Esophagus (tissue), 2 donors: ENCODE measurements around the gene DPP8. TPM values are rescaled to one million over a fixed set of nuclear protein-coding genes. Genes with fewer than 3 reads are reported as not detected.

ENCODE experiments used
- H3K27ac ChIP-seq, 2 donors: one replicate each; pipeline ENCODE4 v1.5.1; 2013; ENCODE audit warnings: low read depth in 2 of 2, mild to moderate bottlenecking in 2 of 2, inconsistent platforms in 1 of 2, low read length in 1 of 2, moderate library complexity in 1 of 2
- H3K27me3 ChIP-seq, 2 donors: one replicate each; pipeline ENCODE4 v1.6.1; 2013; ENCODE audit warnings: low read length in 2 of 2, control low read depth in 1 of 2, mild to moderate bottlenecking in 1 of 2; ENCODE audit not compliant: insufficient read depth in 2 of 2, control insufficient read depth in 1 of 2
- H3K36me3 ChIP-seq, 2 donors: one replicate each; pipeline ENCODE4 v1.6.1; 2013; ENCODE audit warnings: low read length in 1 of 2; ENCODE audit not compliant: control insufficient read depth in 2 of 2, insufficient read depth in 2 of 2
- H3K4me1 ChIP-seq, 2 donors: one replicate each; pipeline ENCODE4 v1.6.1; 2013; ENCODE audit warnings: low read length in 1 of 2; ENCODE audit not compliant: control insufficient read depth in 2 of 2, insufficient read depth in 2 of 2
- H3K4me3 ChIP-seq, 2 donors: one replicate each; pipeline ENCODE4 v1.5.1; 2013; ENCODE audit warnings: low read length in 2 of 2, mild to moderate bottlenecking in 2 of 2, low read depth in 1 of 2, moderate library complexity in 1 of 2
- H3K9me3 ChIP-seq, 2 donors: one replicate each; pipeline ENCODE4 v1.6.1; 2013; ENCODE audit warnings: mild to moderate bottlenecking in 2 of 2, low read depth in 1 of 2, low read length in 1 of 2, moderate library complexity in 1 of 2; ENCODE audit not compliant: control insufficient read depth in 2 of 2, insufficient read depth in 1 of 2
- WGBS, 2 donors: extraction: QIAGEN DNeasy Blood & Tissue Kit; methylation state at CpG; one replicate each; pipeline ENCODE4 v1.1.7; 2013; 5-methylcytosine and 5-hydroxymethylcytosine counted together
- polyA plus RNA-seq, 2 donors: library from polyadenylated mRNA; stranded (reverse); fragments of 200-250 nt; gene quantifications; one replicate each; pipeline ENCODE4 v1.2.3, GENCODE V29; 2013
- donor health status: healthy with polysubstance abuse.
- donor health status: Bipolar disorder and iron deficiency.

DPP8 gene
- polyA plus RNA-seq, 2 donors, result 5.6 to 6.4 TPM

DNA sequence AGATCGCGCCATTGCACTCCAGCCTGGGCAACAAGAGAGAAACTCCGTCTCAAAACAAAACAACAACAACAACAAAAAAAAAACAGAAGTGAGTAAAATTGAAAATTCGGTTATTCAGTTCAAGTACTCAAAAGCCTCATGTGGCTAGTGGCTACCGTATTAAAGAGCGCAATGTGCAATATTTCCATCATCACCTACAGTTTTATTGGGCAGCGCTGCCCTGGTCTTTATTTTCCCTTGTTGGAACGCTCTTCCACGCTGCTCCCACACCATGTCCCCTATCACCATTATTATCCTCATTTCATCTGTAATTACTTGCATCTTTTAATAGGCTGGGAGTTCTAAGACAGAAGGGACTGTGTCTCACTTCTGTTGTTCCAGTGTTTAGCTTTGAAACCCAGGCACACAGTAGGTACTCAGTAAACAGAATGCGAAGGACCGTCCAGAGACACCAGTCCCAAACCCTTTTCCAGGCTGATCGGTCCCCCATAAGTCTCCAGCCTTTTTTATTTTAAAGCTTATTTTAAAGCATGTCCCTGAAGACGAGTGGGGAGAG is 12.4 kb upstream of the DPP8 start:
- H3K4me1 ChIP-seq, result peaks cover 0 to 2% of the 10 kb centered on the region in 2 donors
- no peaks in the 10 kb centered on the region for H3K9me3 ChIP-seq
- peak overlapping the region; percentile 69 to 89 for H3K4me3 ChIP-seq
- no peaks in the 10 kb centered on the region for H3K27me3 ChIP-seq
- no peak overlapping the region for H3K27ac ChIP-seq
- WGBS, 2 donors, result 51 to 53% methylated on average over 13 of the region's 13 CpGs
- no peaks in the 10 kb centered on the region for H3K36me3 ChIP-seq

DNA sequence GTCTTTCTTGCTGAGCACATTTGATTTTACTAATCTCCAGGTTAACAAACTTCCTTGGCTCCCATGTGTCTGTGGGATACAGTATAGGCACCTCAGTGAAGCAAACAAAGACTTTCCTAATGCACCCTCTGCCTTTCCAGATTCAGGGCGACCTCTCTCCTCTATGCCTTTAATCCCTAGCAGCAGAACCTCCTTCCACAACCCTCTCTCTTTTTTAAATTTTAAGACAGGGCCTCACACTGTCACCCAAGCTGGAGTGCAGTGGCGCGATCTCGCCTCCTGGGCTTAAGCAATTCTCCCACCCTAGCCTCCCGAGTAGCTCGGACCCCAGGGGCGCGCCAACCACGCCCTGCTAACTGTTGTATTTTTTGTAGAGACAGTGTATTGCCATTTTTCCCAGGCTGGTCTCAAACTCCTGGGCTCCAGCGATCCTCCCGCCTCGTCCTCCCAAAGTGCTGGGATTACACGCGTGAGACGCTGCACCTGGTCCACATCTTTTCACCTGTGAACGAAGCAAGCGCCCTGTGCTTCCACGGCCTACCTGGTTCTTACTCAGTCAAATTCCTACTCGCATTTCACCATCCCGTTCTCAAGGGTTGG is 11.1 kb upstream of the DPP8 start:
- H3K4me1 ChIP-seq, result peaks cover 0 to 2% of the 10 kb centered on the region in 2 donors
- no peaks in the 10 kb centered on the region for H3K36me3 ChIP-seq
- WGBS, 2 donors, result 94 to 95% methylated on average over 20 of the region's 20 CpGs
- H3K27ac ChIP-seq, result no peak overlapping the region
- no peaks in the 10 kb centered on the region for H3K27me3 ChIP-seq
- no peaks in the 10 kb centered on the region for H3K9me3 ChIP-seq
- H3K4me3 ChIP-seq, result no peak overlapping the region

DNA sequence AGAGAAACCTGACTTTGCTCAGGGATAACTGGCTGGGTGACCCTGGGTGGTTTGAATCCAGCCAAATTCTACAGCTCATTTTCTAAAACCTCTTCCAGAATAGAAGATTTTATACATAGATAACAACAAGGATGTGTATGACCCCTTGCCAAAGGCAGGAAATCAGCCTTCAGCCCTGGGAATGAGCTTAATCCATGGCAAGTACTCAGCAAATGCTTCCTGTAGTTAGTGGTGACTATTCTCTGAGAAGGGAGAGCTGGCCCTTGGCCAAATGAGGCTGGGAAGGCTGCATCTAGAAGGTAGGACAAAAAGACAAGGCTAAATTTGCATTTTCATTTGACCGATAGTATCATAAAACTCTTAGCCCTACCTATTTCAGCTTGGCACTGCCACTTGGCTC is 8.1 kb upstream of the DPP8 start:
- no peak overlapping the region for H3K4me3 ChIP-seq
- H3K27ac ChIP-seq, result no peak overlapping the region
- H3K36me3 ChIP-seq, result no peaks in the 10 kb centered on the region
- no peaks in the 10 kb centered on the region for H3K4me1 ChIP-seq
- no peaks in the 10 kb centered on the region for H3K27me3 ChIP-seq
- no peaks in the 10 kb centered on the region for H3K9me3 ChIP-seq
- 91 to 100% methylated on average over 1 of the region's 1 CpG for WGBS, 2 donors

DNA sequence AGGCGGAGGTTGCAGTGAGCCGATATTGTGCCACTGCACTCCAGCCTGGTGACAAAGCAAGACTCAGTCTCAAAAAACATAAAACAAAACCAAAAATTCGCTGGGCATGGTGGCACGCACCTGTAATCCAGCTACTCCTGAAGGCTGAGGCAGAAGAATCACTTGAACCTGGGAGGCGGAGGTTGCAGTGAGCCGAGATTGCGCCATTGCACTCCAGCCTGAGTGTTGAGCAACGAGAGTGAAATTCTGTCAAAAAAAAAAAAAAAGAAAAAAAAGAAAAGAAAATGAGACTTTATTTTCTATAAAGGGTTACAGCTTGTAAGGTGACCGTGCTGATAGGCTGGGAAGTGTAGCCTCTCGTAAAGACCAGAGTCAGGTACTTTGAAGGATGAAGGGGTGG is 6.7 kb upstream of the DPP8 start:
- H3K4me3 ChIP-seq, result no peak overlapping the region
- WGBS, 2 donors, result 76 to 80% methylated on average over 10 of the region's 10 CpGs
- H3K9me3 ChIP-seq, result no peaks in the 10 kb centered on the region
- no peak overlapping the region for H3K27ac ChIP-seq
- H3K27me3 ChIP-seq, result no peaks in the 10 kb centered on the region
- no peaks in the 10 kb centered on the region for H3K4me1 ChIP-seq
- no peaks in the 10 kb centered on the region for H3K36me3 ChIP-seq

DNA sequence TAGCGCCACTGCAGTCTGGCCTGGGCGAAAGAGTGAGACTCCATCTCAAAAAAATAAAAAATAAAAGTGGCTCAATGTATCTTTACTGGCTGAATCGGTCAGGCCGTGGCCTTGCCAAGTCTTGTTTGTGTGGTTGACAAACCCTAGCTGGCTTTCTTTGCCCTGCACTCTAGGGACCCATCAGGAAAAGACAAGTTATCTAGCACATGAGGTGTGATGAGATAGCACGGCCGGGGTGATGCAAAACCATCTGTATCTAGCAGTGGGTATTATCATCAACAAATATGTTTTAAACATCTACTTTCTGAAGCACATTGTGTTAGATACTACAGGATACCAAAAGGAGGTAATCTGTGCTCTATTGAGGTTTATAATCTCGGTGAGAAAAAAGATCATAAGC is 3.9 kb upstream of the DPP8 start:
- H3K27me3 ChIP-seq, result no peaks in the 10 kb centered on the region
- peaks cover 0 to 2% of the 10 kb centered on the region in 2 donors for H3K4me1 ChIP-seq
- no peak overlapping the region for H3K4me3 ChIP-seq
- no peaks in the 10 kb centered on the region for H3K9me3 ChIP-seq
- H3K27ac ChIP-seq, result no peak overlapping the region
- 80 to 82% methylated on average over 7 of the region's 7 CpGs for WGBS, 2 donors
- H3K36me3 ChIP-seq, result no peaks in the 10 kb centered on the region

DNA sequence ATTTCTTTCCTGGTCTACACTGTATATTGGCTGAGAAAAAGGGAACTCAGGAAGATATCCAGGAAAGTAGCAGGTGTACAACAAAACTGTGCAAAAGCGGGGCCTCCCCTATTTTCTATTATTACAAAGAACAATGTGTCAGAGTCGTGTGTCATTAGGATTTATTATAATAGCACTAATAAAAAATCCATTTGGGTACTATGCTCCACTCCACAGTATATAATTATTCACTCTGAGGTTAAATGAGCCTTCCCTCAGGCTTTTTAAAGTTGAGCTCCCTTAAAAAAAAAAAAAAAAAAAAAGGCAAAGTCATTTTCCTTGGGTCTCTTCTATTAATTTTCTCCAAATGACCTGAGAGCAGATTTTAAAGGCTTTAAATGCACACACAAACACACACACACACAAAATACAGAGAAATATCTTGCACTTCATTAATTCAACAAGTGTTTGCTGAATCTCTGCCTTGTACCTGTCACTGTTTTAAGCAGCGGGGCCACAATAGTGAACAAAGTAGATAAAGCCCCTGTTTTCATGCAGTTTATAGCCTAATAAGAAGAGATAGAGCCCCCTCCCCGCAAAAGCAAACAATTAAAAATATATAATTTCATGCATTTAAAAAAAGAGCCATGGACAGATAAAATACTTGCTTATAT is 1.3 kb upstream of the DPP8 start:
- Histone ChIP-seq H3K27ac (no peak overlapping the region), H3K4me3 (no peak overlapping the region), H3K36me3 (peaks cover 0 to 3% of the 10 kb centered on the region in 2 donors), H3K4me1 (peaks cover 0 to 2% of the 10 kb centered on the region in 2 donors), H3K27me3 (no peaks in the 10 kb centered on the region), H3K9me3 (no peaks in the 10 kb centered on the region)
- WGBS, 2 donors, result 85 to 87% methylated on average over 4 of the region's 4 CpGs

DNA sequence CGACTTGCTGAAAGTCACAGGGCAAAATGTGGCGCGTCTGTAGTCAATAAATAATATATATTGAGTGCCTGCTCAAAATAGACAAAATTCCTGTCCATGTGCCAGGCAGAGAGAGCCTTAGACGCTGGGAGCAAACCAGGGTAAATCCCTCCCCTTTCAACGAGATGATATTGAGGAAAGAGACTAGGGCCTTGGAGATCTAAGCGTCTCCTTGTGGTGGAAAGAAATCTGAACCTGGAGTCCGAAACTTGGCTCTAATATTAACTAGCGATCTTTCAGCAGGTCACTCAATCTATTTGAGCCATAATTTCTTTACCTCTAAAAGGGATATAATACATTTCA is 348 bp upstream of the DPP8 start:
- Histone ChIP-seq H3K27ac (no peak overlapping the region), H3K36me3 (peaks cover 0 to 3% of the 10 kb centered on the region in 2 donors), H3K4me3 (peak overlapping the region in 1 of 2 donors; percentile 93), H3K9me3 (no peaks in the 10 kb centered on the region), H3K4me1 (peaks cover 0 to 2% of the 10 kb centered on the region in 2 donors), H3K27me3 (no peaks in the 10 kb centered on the region)
- WGBS, 2 donors, result 32 to 33% methylated on average over 8 of the region's 8 CpGs

DNA sequence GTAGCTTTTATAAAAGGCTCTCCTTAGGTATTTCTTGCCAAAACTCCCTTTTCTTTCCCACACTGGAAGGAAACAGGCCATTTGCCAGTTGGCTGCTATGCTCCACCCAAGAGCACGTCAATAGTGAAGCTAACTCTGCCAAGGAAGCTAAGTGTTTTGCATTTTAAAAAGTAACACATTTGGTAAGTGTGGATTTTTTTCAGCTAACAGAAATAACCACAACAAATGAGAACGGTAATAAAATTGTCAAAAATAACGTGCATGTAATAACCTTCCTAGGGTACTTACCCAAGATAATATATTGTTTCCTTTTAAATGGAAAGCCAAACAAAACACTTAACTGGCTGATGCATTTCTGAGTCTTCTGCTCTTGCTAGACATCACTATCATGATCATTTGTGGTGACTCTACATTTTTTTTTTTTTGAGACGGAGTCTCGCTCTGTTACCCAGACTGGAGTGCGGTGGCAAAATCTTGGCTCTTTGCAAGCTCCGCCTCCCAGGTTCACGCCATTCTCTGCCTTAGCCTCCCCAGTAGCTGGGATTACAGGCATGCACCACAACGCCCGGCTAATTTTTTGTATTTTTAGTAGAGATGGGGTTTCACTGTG is 4.6 kb downstream of the DPP8 start:
- Histone ChIP-seq H3K27ac (no peak overlapping the region), H3K27me3 (no peaks in the 10 kb centered on the region), H3K36me3 (peaks cover 3% of the 10 kb centered on the region in 2 donors), H3K9me3 (no peaks in the 10 kb centered on the region), H3K4me3 (no peak overlapping the region), H3K4me1 (peaks cover 0 to 2% of the 10 kb centered on the region in 2 donors)
- 34 to 48% methylated on average over 10 of the region's 10 CpGs for WGBS, 2 donors

DNA sequence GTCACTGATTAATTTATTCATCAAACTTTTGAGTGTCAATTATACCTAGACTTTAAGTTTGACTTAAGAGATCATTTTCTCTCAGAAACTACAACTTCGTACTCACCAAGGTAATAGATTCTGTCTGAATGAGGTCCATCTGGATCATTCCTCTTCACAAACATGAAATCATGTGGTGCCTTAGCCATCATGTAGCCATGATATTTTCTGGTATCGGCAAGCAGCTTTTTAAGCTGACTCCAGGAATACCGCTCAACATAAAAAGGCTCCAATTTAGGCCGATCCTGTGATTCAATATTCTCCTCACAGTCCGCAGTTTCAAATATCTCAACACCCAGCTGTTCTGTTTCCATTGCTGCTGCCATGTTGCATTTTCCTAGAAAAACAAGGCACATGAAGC is 5.3 kb downstream of the DPP8 start:
- Histone ChIP-seq H3K27me3 (no peaks in the 10 kb centered on the region), H3K4me3 (no peak overlapping the region)
- WGBS, 2 donors, result 85 to 94% methylated on average over 5 of the region's 5 CpGs

More for the DNA sequence above, 5.3 kb downstream of the DPP8 start:
- Histone ChIP-seq H3K4me1 (peaks cover 0 to 2% of the 10 kb centered on the region in 2 donors), H3K27ac (no peak overlapping the region), H3K9me3 (no peaks in the 10 kb centered on the region), H3K36me3 (peaks cover 3% of the 10 kb centered on the region in 2 donors)
